Type B pancreatic cell (in vitro differentiated cells): ENCODE data around the gene LSM2. TPM values are rescaled to one million over a fixed set of nuclear protein-coding genes. Genes with fewer than 3 reads are reported as not detected.
"Not testable (repeated sequence)": the region's sequence is repeated elsewhere in the genome, so short reads cannot be mapped to it uniquely, and the experiment has no call there.

Experiments used
- DNase-seq: peaks from one replicate; pipeline ENCODE4 v3.0.0; 2021; ENCODE audit warnings: mixed read lengths; ENCODE audit not compliant: unreplicated experiment; ENCODE audit errors: extremely low spot score
- H3K27ac Mint-ChIP-seq: 2 replicates; pipeline ENCODE4 v1.8.0; 2021; ENCODE audit warnings: mild to moderate bottlenecking, mixed read lengths
- H3K27me3 Mint-ChIP-seq: 2 replicates; pipeline ENCODE4 v1.8.0; 2021; ENCODE audit warnings: mixed read lengths
- H3K36me3 Mint-ChIP-seq: 2 replicates; pipeline ENCODE4 v1.8.0; 2021; ENCODE audit warnings: mixed read lengths
- H3K4me1 Mint-ChIP-seq: one replicate; pipeline ENCODE4 v1.8.0; 2021; ENCODE audit warnings: mixed read lengths; ENCODE audit not compliant: unreplicated experiment
- H3K4me3 Mint-ChIP-seq: 2 replicates; pipeline ENCODE4 v1.8.0; 2021; ENCODE audit warnings: mild to moderate bottlenecking, mixed read lengths
- H3K9me3 Mint-ChIP-seq: 2 replicates; pipeline ENCODE4 v1.8.0; 2021; ENCODE audit warnings: mixed read lengths
- long read RNA-seq: library from polyadenylated mRNA; unstranded; transcript quantifications from one replicate; pipeline ENCODE4 v2.0.0, GENCODE V29; 2020
- total RNA-seq: library from RNA; stranded (reverse); gene quantifications from 2 replicates; pipeline ENCODE4 v1.2.1, GENCODE V29; 2021; ENCODE audit warnings: low replicate concordance
- TF ChIP-seq, protein P1 (sequence below): fragments of 200-600 bp; sonication (generic); conservative IDR thresholded peaks from 2 replicates; pipeline ENCODE4 v1.5.0; 2021; ENCODE audit warnings: antibody characterized with exemption, mild to moderate bottlenecking

Gene LSM2
- 57.9 and 74.5 TPM in 2 replicates for total RNA-seq
- long read RNA-seq, transcript LSM2-208 (5 exons, 876 nt) = major isoform, 20 of 22 reads
- long read RNA-seq, partial matches to known transcripts = 1 of 22 reads
- long read RNA-seq, other reads (novel, unspliced or antisense) = 1 of 22 reads

DNA sequence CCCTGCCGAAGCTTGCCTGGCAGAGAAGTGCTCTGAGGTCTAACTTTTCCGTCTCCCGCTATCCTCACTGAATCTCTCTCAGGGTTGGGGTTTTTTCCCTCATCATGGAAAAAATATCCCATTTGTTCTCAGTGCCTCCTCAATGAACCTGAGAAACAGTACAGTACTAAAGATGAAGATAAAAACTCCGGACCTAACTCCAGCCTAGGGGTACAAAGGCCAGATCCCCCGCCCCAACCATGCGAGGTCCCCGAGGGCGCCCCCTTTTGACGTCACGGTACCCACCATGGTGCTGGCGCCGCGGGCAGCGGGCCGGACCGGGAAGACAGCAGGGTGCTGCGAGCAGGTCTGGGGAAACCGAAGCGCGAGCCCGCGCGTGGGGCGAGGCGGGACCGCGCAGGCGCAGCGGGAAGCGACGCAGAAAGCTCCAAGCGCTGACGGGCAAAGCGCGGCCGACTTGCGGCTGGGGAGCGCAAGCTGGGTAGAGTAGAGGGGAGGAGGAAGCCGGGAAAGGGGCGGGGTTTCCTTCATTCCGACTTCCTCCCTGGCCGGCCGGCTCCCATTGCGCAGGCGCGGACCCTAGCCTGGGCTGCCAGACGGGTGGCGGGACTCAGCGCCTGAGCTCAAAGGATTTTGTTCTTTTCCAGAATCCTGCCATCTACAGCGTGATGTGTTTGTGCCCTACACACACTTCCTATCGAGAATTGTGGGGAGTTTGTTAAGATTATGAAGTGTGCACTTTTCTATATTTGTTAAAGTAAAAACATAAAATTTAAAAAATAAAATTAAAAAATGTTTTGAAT is at the start of gene LSM2:
TSS of gene LSM2 (minus strand) at position 497 of the 803 bp plus-strand sequence. CDS start at position 288, 209 bp downstream.
- TF ChIP-seq, protein P1, sequence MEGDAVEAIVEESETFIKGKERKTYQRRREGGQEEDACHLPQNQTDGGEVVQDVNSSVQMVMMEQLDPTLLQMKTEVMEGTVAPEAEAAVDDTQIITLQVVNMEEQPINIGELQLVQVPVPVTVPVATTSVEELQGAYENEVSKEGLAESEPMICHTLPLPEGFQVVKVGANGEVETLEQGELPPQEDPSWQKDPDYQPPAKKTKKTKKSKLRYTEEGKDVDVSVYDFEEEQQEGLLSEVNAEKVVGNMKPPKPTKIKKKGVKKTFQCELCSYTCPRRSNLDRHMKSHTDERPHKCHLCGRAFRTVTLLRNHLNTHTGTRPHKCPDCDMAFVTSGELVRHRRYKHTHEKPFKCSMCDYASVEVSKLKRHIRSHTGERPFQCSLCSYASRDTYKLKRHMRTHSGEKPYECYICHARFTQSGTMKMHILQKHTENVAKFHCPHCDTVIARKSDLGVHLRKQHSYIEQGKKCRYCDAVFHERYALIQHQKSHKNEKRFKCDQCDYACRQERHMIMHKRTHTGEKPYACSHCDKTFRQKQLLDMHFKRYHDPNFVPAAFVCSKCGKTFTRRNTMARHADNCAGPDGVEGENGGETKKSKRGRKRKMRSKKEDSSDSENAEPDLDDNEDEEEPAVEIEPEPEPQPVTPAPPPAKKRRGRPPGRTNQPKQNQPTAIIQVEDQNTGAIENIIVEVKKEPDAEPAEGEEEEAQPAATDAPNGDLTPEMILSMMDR = no peak
- H3K36me3 Mint-ChIP-seq = no peaks in the 10 kb centered on the region
- peak within 1 kb of the TSS; percentile 92 for H3K4me3 Mint-ChIP-seq
- H3K27me3 Mint-ChIP-seq = no peaks in the 10 kb centered on the region
- peaks cover 10% of the 10 kb centered on the region for H3K4me1 Mint-ChIP-seq
- H3K9me3 Mint-ChIP-seq = no peaks in the 10 kb centered on the region
- H3K27ac Mint-ChIP-seq = peak within 1 kb of the TSS; percentile 85
- peak; percentile 99 for DNase-seq

DNA sequence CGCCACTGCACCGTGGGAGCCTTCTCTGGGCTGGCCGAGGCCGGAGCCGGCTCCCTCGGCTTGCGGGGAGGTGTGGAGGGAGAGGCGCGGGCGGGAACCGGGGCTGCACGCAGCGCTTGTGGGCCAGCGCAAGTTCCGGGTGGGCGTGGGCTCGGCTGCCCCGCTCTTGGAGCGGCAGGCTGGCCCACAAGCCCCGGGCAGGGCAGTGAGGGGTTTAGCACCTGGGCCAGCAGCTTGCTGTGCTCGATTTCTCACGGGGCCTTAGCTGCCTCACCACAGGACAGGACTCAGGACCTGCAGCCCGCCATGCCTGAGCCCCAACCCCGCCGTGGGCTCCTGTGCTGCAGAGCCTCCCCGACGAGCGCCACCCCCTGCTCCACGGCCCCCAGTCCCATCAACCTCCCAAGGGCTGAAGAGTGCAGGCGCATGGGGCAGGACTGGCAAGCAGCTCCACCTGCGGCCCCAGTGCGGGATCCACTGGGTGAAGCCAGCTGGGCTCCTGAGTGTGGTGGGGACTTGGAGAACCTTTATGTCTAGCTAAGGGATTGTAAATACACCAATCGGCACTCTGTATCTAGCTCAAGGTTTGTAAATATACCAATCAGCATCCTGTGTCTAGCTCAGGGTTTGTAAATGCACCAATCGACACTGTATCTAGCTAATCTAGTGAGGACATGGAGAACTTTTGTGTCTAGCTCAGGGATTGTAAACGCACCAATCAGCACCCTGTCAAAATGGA is 45.4 kb upstream of the LSM2 start:
- DNase-seq, H3K9me3 Mint-ChIP-seq, H3K27ac Mint-ChIP-seq, H3K4me3 Mint-ChIP-seq, H3K36me3 Mint-ChIP-seq, H3K4me1 Mint-ChIP-seq, H3K27me3 Mint-ChIP-seq: not testable (repeated sequence)

DNA sequence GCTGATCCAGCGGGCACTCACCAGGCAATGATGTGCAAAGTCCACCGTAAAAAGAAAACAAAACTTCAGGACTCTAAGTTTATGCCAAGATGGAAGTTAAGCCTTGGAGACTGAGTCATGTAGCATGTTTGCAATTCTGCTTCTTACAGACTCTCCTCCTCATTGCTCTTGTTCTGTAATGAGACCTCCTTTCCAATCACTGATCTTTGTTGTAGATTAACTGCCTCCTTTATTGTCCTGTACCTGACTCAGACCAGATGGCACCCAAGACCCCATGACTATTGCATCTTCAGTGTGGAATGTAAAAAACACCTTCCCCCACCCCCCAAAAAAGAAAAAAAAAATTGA is 44.7 kb upstream of the LSM2 start:
- Mint-ChIP-seq H3K9me3 (no peaks in the 10 kb centered on the region), H3K27ac (peak overlapping the region; percentile 29), H3K4me1 (no peaks in the 10 kb centered on the region), H3K4me3 (peak overlapping the region; percentile 55), H3K36me3 (peaks cover 10% of the 10 kb centered on the region), H3K27me3 (no peaks in the 10 kb centered on the region)
- DNase-seq = no peak
- TF ChIP-seq, protein P1 = no peak

DNA sequence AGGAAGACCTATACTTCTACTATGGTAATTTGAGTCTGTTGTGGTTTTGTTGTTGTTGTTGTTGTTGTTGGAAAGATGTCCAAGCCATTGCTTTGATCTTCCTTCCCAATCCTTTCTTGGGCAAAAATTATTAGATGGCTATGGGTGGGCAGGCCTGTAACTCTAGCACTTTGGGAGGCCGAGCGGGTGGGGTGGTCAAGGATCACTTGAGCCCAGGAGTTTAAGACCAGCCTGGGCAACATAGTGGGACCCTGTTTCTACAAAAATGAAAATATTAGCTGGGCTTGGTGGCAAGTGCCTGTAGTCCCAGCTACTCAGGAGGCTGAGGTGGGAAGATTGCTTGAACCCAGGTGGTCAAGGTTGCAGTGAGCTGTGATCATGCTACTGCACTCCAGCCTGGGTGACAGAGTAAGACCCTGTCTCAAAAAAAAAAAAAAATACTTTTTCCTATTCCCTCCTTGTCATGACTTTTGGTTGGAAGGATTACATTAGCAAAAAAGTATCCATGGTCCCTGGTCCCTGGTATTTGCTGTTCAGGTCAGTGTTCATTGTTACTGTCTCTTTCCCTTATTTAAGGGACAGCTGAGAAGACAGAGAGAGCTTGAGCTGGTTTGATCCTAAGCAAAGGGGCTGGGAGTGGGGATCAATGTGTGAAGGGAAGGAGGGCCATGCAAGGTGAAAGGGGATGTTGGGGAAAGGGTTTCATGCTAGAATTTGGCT is 44.2 kb upstream of the LSM2 start:
- DNase-seq = no peak
- TF ChIP-seq, protein P1 = no peak
- Mint-ChIP-seq H3K4me3 (peak overlapping the region; percentile 55), H3K27ac (peak overlapping the region; percentile 29), H3K9me3 (no peaks in the 10 kb centered on the region), H3K36me3 (peaks cover 10% of the 10 kb centered on the region), H3K27me3 (no peaks in the 10 kb centered on the region), H3K4me1 (no peaks in the 10 kb centered on the region)

DNA sequence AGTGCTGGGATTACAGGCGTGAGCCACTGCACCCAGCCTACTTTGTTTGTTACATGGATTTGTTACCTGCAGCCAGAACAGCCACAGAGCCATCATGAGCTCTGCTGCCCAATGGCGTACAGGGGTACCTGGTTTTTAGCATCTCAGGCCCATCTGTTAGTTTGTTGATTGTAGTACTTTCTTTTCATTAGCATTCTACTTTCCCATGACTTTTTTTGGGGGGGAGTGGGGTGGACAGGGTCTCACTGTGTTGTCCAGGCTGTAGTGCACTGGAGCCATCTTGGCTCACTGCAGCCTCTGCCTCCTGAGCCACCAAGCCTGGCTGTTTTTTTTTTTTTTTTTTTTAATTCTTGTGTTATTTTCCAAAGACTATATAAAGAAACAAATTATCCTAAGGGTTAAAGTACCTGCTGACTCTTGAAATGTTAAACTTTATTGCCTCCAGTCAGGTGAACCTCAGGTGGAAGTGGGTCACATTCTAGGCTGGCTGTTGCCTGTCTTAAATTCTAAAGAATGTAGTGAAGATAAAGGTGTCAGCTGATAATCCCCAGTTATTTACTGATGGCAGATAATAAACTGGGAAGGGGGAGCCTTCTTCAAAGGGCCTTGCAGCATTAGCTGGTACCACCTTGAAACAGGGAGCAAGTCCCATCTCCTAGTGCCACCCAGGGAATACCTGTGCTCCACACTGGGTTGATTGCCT is 40.7 kb upstream of the LSM2 start:
- no peak overlapping the region for H3K27ac Mint-ChIP-seq
- no peak for DNase-seq
- no peaks in the 10 kb centered on the region for H3K27me3 Mint-ChIP-seq
- H3K4me1 Mint-ChIP-seq = no peaks in the 10 kb centered on the region
- TF ChIP-seq, protein P1 = no peak
- no peaks in the 10 kb centered on the region for H3K9me3 Mint-ChIP-seq
- no peak overlapping the region for H3K4me3 Mint-ChIP-seq
- peaks cover 4% of the 10 kb centered on the region for H3K36me3 Mint-ChIP-seq
